ENCODE measurements around the gene IFNGR1. TPM values are rescaled to one million over a fixed set of nuclear protein-coding genes. Genes with fewer than 3 reads are reported as not detected.

Gene IFNGR1
- polyA plus RNA-seq (2012; ENCODE audit: insufficient read length, low read depth): 30.8 TPM

- TF ChIP-seq POLR2AphosphoS5 (IDR thresholded peaks at IDR 0.05; ENCODE audit: low read depth, low read length) (peak; percentile 93), FOXP2 (optimal IDR thresholded peaks at IDR 0.05; ENCODE audit: borderline replicate concordance, extremely low read depth, extremely low read length, insufficient read depth) (peak; percentile 80), TAF1 (IDR thresholded peaks at IDR 0.05; ENCODE audit: borderline replicate concordance, insufficient read depth, low read length) (0 out of 2 replicates have a peak, but pooled peaks have one; percentile 40), REST (IDR thresholded peaks at IDR 0.05; ENCODE audit: insufficient read depth in 1 of 2, low read depth in 2 of 2, low read length in 2 of 2) (no peak), SIN3A (IDR thresholded peaks at IDR 0.05; ENCODE audit: borderline replicate concordance, insufficient read depth, low read length) (peak; percentile 58; the same call in 1 of the 2 replicates)
These were observed at the start of gene IFNGR1 for GRCh38 chr6:137218917-137219663. Gene IFNGR1 (minus strand): TSS chr6:137219385. CDS start chr6:137219327, 58 bp downstream.

GRCh38 chr6:137268911-137269310, 49.7 kb upstream of the IFNGR1 start:
- TF ChIP-seq FOXP2 (optimal IDR thresholded peaks at IDR 0.05; ENCODE audit: borderline replicate concordance, extremely low read depth, extremely low read length, insufficient read depth): no peak
- no peak for TF ChIP-seq SIN3A (IDR thresholded peaks at IDR 0.05; ENCODE audit: borderline replicate concordance, insufficient read depth, low read length)
- TF ChIP-seq POLR2AphosphoS5 (IDR thresholded peaks at IDR 0.05; ENCODE audit: low read depth, low read length): no peak
- TF ChIP-seq TAF1 (IDR thresholded peaks at IDR 0.05; ENCODE audit: borderline replicate concordance, insufficient read depth, low read length): no peak
- no peak for TF ChIP-seq REST (IDR thresholded peaks at IDR 0.05; ENCODE audit: insufficient read depth in 1 of 2, low read depth in 2 of 2, low read length in 2 of 2)

- TF ChIP-seq TAF1 (IDR thresholded peaks at IDR 0.05; ENCODE audit: borderline replicate concordance, insufficient read depth, low read length) (no peak), REST (IDR thresholded peaks at IDR 0.05; ENCODE audit: insufficient read depth in 1 of 2, low read depth in 2 of 2, low read length in 2 of 2) (no peak), POLR2AphosphoS5 (IDR thresholded peaks at IDR 0.05; ENCODE audit: low read depth, low read length) (no peak), FOXP2 (optimal IDR thresholded peaks at IDR 0.05; ENCODE audit: borderline replicate concordance, extremely low read depth, extremely low read length, insufficient read depth) (no peak), SIN3A (IDR thresholded peaks at IDR 0.05; ENCODE audit: borderline replicate concordance, insufficient read depth, low read length) (no peak)
These were observed 47.1 kb upstream of the IFNGR1 start for GRCh38 chr6:137266309-137266586.

- no peak for TF ChIP-seq REST (IDR thresholded peaks at IDR 0.05; ENCODE audit: insufficient read depth in 1 of 2, low read depth in 2 of 2, low read length in 2 of 2)
- TF ChIP-seq POLR2AphosphoS5 (IDR thresholded peaks at IDR 0.05; ENCODE audit: low read depth, low read length): no peak
- no peak for TF ChIP-seq SIN3A (IDR thresholded peaks at IDR 0.05; ENCODE audit: borderline replicate concordance, insufficient read depth, low read length)
- TF ChIP-seq FOXP2 (optimal IDR thresholded peaks at IDR 0.05; ENCODE audit: borderline replicate concordance, extremely low read depth, extremely low read length, insufficient read depth): no peak
- no peak for TF ChIP-seq TAF1 (IDR thresholded peaks at IDR 0.05; ENCODE audit: borderline replicate concordance, insufficient read depth, low read length)
These were observed 46.5 kb upstream of the IFNGR1 start for GRCh38 chr6:137265561-137266308.

Data from PFSK-1 (cell line).